Mucosa of descending colon (tissue), 3 donors: ENCODE results near the gene DLGAP1. TPM values are rescaled to one million over a fixed set of nuclear protein-coding genes. Genes with fewer than 3 reads are reported as not detected.

ENCODE experiments used
- ATAC-seq: fragments of 200-7000 bp; cut with Tn5 transposase; one replicate; pipeline ENCODE4 v1.9.1; 2020; ENCODE audit warnings: mild to moderate bottlenecking, moderate library complexity
- DNase-seq, 3 donors: peaks; one replicate each; pipeline ENCODE4 v3.0.0-alpha.2; 2020
- H3K36me3 ChIP-seq: fragments of 200-600 bp; one replicate; pipeline ENCODE4 v1.8.0; 2021; ENCODE audit warnings: low read depth, mild to moderate bottlenecking
- H3K4me1 ChIP-seq: fragments of 200-600 bp; one replicate; pipeline ENCODE4 v1.8.0; 2021; ENCODE audit warnings: low read depth, mild to moderate bottlenecking
- H3K4me3 ChIP-seq: fragments of 200-600 bp; one replicate; pipeline ENCODE4 v1.8.0; 2021; ENCODE audit warnings: mild to moderate bottlenecking
- H3K9me3 ChIP-seq: fragments of 200-600 bp; one replicate; pipeline ENCODE4 v1.8.0; 2021; ENCODE audit warnings: mild to moderate bottlenecking
- CTCF ChIP-seq: fragments of 200-600 bp; IDR thresholded peaks from one replicate; pipeline ENCODE4 v1.8.0; 2022; ENCODE audit warnings: antibody characterized with exemption, mild to moderate bottlenecking
- intact Hi-C, 2 donors: fragments of 100-400 bp; cut with DNase I in 1 of 2; cut with micrococcal nuclease in 1 of 2; formaldehyde crosslinking; loops; one replicate each; pipeline versions ENCODE4 v1.11.0 to v1.11.1; 2022; cut with DNase I, micrococcal nuclease
- total RNA-seq, 3 donors: library from RNA; stranded (reverse); fragmentation: NEBNext Ultra II Directional in 2 of 3; extraction: Animal tissue kit (Norgen Biotek cat#: 25700) in 2 of 3; gene quantifications; one replicate each; pipeline versions ENCODE4 v1.2.1 to v1.2.4, GENCODE V29; 2021 to 2023
- donor health status: DM: no; HTN: no; CAD: no; lungs with moderate emphysema.
- donor health status: DM: no; HTN: no; CAD: no.
- donor health status: DM: no; HTN: yes; CAD: no.

DLGAP1 gene
- total RNA-seq, 3 donors from 2014 or later = 0.46 to 6.8 (median 4.1) TPM

GRCh38 chr18:3982541-3982940 lies 472.6 kb downstream of the DLGAP1 start:
- H3K9me3 ChIP-seq = peaks cover 6% of the 10 kb centered on the region
- ATAC-seq (no peak), DNase-seq (no peak)
- no peak for TF ChIP-seq CTCF
- intact Hi-C loops = no loop called here
- no peak overlapping the region for H3K4me3 ChIP-seq
- H3K36me3 ChIP-seq = no peaks in the 10 kb centered on the region
- no peaks in the 10 kb centered on the region for H3K4me1 ChIP-seq

DNA sequence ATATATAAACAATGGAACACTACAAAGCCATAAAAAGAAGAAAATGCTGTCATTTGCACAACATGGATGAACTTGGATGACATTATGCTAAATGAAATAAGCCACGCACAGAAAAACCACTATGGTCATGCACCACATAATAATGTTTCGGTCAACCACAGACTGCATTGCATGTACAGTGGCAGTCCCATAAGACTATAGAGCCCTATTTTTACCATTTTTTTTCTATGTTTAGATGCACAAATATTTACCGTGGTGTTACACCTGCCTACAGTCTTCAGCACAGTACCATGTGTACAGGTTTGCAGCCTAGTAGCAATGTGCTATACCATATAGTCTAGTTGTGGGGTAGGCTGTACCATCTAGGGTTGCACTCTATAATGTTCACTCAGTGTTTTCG lies 476.1 kb downstream of the DLGAP1 start:
- ATAC-seq = no peak
- intact Hi-C loops = no loop called here
- Histone ChIP-seq H3K9me3 (peaks cover 6% of the 10 kb centered on the region), H3K36me3 (no peaks in the 10 kb centered on the region), H3K4me1 (no peaks in the 10 kb centered on the region), H3K4me3 (no peak overlapping the region)
- no peak for TF ChIP-seq CTCF
- DNase-seq = no peak

- no peak for ATAC-seq
- Histone ChIP-seq H3K4me1 (no peaks in the 10 kb centered on the region), H3K9me3 (no peaks in the 10 kb centered on the region), H3K36me3 (no peaks in the 10 kb centered on the region), H3K4me3 (no peak overlapping the region)
- no peak for TF ChIP-seq CTCF
- intact Hi-C loops = no loop called here
- no peak for DNase-seq
These were observed 481.8 kb downstream of the DLGAP1 start for GRCh38 chr18:3973191-3973850.

- no peak for ATAC-seq
These were observed 482.7 kb downstream of the DLGAP1 start for GRCh38 chr18:3972291-3972930.

GRCh38 chr18:3970929-3971328 lies 484.2 kb downstream of the DLGAP1 start:
- no peaks in the 10 kb centered on the region for H3K4me1 ChIP-seq
- intact Hi-C loops = no loop called here
- no peak overlapping the region for H3K4me3 ChIP-seq
- H3K36me3 ChIP-seq = no peaks in the 10 kb centered on the region
- TF ChIP-seq CTCF = no peak
- DNase-seq (no peak), ATAC-seq (no peak)
- H3K9me3 ChIP-seq = no peaks in the 10 kb centered on the region

More at GRCh38 chr18:3972291-3972930, 482.7 kb downstream of the DLGAP1 start:
- no peaks in the 10 kb centered on the region for H3K4me1 ChIP-seq
- no peak for TF ChIP-seq CTCF
- no peaks in the 10 kb centered on the region for H3K36me3 ChIP-seq
- no peak for DNase-seq
- no peaks in the 10 kb centered on the region for H3K9me3 ChIP-seq
- intact Hi-C loops = no loop called here
- H3K4me3 ChIP-seq = no peak overlapping the region
